Rectal smooth muscle tissue (tissue), 1 donor: ENCODE results near the gene SLC41A2.

Experiments
- H3K27ac ChIP-seq: one replicate; pipeline ENCODE4 v1.7.0; 2013; ENCODE audit warnings: low read depth, low read length, inconsistent platforms
- H3K27me3 ChIP-seq: one replicate; pipeline ENCODE4 v1.7.0; 2013; ENCODE audit warnings: low read length; ENCODE audit not compliant: control insufficient read depth, insufficient read depth
- H3K36me3 ChIP-seq: one replicate; pipeline ENCODE4 v1.7.0; 2013; ENCODE audit warnings: low read length; ENCODE audit not compliant: control insufficient read depth, insufficient read depth
- H3K4me1 ChIP-seq: one replicate; pipeline ENCODE4 v1.7.0; 2013; ENCODE audit warnings: low read length; ENCODE audit not compliant: control insufficient read depth, insufficient read depth
- H3K4me3 ChIP-seq: one replicate; pipeline ENCODE4 v1.7.0; 2013; ENCODE audit warnings: low read length
- H3K9ac ChIP-seq: one replicate; pipeline ENCODE4 v1.7.0; 2013; ENCODE audit warnings: low read length

SLC41A2 gene

GRCh38 chr12:104938371-104938770, 19.7 kb downstream of the SLC41A2 start:
- Histone ChIP-seq H3K27me3 (no peaks in the 10 kb centered on the region), H3K4me1 (no peaks in the 10 kb centered on the region), H3K36me3 (no peaks in the 10 kb centered on the region), H3K9ac (no peak overlapping the region), H3K27ac (no peak overlapping the region), H3K4me3 (no peak overlapping the region)

GRCh38 chr12:104935886-104936285, 22.2 kb downstream of the SLC41A2 start:
- no peaks in the 10 kb centered on the region for H3K4me1 ChIP-seq
- H3K27me3 ChIP-seq: no peaks in the 10 kb centered on the region
- H3K36me3 ChIP-seq: no peaks in the 10 kb centered on the region
- H3K27ac ChIP-seq: no peak overlapping the region
- H3K9ac ChIP-seq: no peak overlapping the region
- no peak overlapping the region for H3K4me3 ChIP-seq

GRCh38 chr12:104933778-104934177, 24.3 kb downstream of the SLC41A2 start:
- H3K27me3 ChIP-seq: no peaks in the 10 kb centered on the region
- H3K9ac ChIP-seq: no peak overlapping the region
- H3K36me3 ChIP-seq: no peaks in the 10 kb centered on the region
- no peaks in the 10 kb centered on the region for H3K4me1 ChIP-seq
- no peak overlapping the region for H3K27ac ChIP-seq
- no peak overlapping the region for H3K4me3 ChIP-seq

- no peak overlapping the region for H3K4me3 ChIP-seq
- H3K27ac ChIP-seq: no peak overlapping the region
- no peaks in the 10 kb centered on the region for H3K36me3 ChIP-seq
- no peaks in the 10 kb centered on the region for H3K27me3 ChIP-seq
- no peak overlapping the region for H3K9ac ChIP-seq
- H3K4me1 ChIP-seq: no peaks in the 10 kb centered on the region
Measured at GRCh38 chr12:104933128-104933527, 25.0 kb downstream of the SLC41A2 start.

- no peak overlapping the region for H3K4me3 ChIP-seq
- no peaks in the 10 kb centered on the region for H3K36me3 ChIP-seq
- no peak overlapping the region for H3K9ac ChIP-seq
- H3K27ac ChIP-seq: no peak overlapping the region
- H3K4me1 ChIP-seq: no peaks in the 10 kb centered on the region
- no peaks in the 10 kb centered on the region for H3K27me3 ChIP-seq
Measured at GRCh38 chr12:104930388-104931326, 27.4 kb downstream of the SLC41A2 start.

- H3K4me3 ChIP-seq: no peak overlapping the region
- H3K4me1 ChIP-seq: no peaks in the 10 kb centered on the region
- no peaks in the 10 kb centered on the region for H3K36me3 ChIP-seq
- H3K27me3 ChIP-seq: no peaks in the 10 kb centered on the region
- H3K27ac ChIP-seq: no peak overlapping the region
- H3K9ac ChIP-seq: no peak overlapping the region
Measured at GRCh38 chr12:104929977-104930376, 28.1 kb downstream of the SLC41A2 start.

- Histone ChIP-seq H3K27ac (no peak overlapping the region), H3K27me3 (no peaks in the 10 kb centered on the region), H3K4me1 (no peaks in the 10 kb centered on the region), H3K9ac (no peak overlapping the region), H3K4me3 (no peak overlapping the region), H3K36me3 (no peaks in the 10 kb centered on the region)
Measured at GRCh38 chr12:104929368-104929767, 28.7 kb downstream of the SLC41A2 start.

- Histone ChIP-seq H3K9ac (no peak overlapping the region), H3K36me3 (no peaks in the 10 kb centered on the region), H3K27me3 (no peaks in the 10 kb centered on the region), H3K4me1 (no peaks in the 10 kb centered on the region), H3K27ac (no peak overlapping the region), H3K4me3 (no peak overlapping the region)
Measured at GRCh38 chr12:104928036-104928745, 29.9 kb downstream of the SLC41A2 start.

GRCh38 chr12:104925501-104925900, 32.6 kb downstream of the SLC41A2 start:
- H3K27ac ChIP-seq: no peak overlapping the region
- no peaks in the 10 kb centered on the region for H3K4me1 ChIP-seq
- H3K9ac ChIP-seq: no peak overlapping the region
- H3K36me3 ChIP-seq: no peaks in the 10 kb centered on the region
- H3K27me3 ChIP-seq: no peaks in the 10 kb centered on the region
- H3K4me3 ChIP-seq: no peak overlapping the region

- Histone ChIP-seq H3K9ac (no peak overlapping the region), H3K27me3 (no peaks in the 10 kb centered on the region), H3K4me3 (no peak overlapping the region), H3K36me3 (no peaks in the 10 kb centered on the region), H3K4me1 (no peaks in the 10 kb centered on the region), H3K27ac (no peak overlapping the region)
Measured at GRCh38 chr12:104921340-104921739, 36.8 kb downstream of the SLC41A2 start.

- Histone ChIP-seq H3K36me3 (no peaks in the 10 kb centered on the region), H3K4me1 (no peaks in the 10 kb centered on the region), H3K9ac (no peak overlapping the region), H3K27ac (no peak overlapping the region), H3K4me3 (no peak overlapping the region), H3K27me3 (no peaks in the 10 kb centered on the region)
Measured at GRCh38 chr12:104911942-104912341, 46.1 kb downstream of the SLC41A2 start.

GRCh38 chr12:104910196-104910840, 47.8 kb downstream of the SLC41A2 start:
- H3K4me3 ChIP-seq: no peak overlapping the region
- H3K27ac ChIP-seq: no peak overlapping the region
- H3K4me1 ChIP-seq: no peaks in the 10 kb centered on the region
- H3K27me3 ChIP-seq: no peaks in the 10 kb centered on the region
- H3K9ac ChIP-seq: no peak overlapping the region
- H3K36me3 ChIP-seq: no peaks in the 10 kb centered on the region
